Measurements from ENCODE around the gene PBX2.
A peak's percentile ranks its signal among the peaks of the same experiment; 100 is the strongest.
"Not testable (repeated sequence)": the region's sequence is repeated elsewhere in the genome, so short reads cannot be mapped to it uniquely, and the experiment has no call there.

PBX2 gene

DNA sequence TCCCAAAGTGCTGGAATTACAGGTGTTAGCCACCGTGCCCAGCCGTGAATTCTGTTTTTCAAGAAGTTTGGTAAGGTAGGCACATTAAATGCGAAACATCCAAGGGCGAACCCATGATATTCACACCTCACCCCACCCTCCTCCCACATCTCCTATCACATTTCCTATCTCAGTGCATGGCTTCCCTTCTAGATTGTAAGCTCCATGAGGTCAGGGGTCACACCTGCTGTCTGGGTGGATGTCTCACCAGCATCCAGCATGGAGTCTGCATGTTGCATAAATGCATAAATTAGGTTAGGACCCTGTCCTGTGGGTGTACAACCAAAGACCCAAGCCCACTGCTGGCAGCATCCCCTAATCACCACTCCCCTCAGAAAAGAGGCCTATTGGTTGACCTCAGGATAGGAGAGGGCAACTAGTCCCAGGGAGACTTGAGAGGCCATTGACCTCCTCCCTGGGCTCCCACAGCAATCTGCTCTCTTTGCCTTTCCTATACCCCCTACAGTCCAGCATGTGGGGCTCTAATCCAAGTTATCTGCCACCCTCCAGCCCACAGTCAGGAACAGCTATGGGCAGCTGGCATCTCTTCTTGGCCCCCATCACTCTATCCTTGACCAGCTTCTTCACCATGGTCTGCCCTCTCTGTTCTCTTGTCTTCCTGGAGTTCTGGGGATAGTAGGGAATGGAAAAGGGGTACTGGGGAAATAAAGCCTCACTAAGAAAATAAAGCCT is 42.4 kb downstream of the PBX2 start:
- DNase-seq (ENCODE audit: low read depth), result peak; percentile 31
- no peak overlapping the region for H3K4me3 ChIP-seq (ENCODE audit: low read depth, low read length)
- TF ChIP-seq, protein P1, sequence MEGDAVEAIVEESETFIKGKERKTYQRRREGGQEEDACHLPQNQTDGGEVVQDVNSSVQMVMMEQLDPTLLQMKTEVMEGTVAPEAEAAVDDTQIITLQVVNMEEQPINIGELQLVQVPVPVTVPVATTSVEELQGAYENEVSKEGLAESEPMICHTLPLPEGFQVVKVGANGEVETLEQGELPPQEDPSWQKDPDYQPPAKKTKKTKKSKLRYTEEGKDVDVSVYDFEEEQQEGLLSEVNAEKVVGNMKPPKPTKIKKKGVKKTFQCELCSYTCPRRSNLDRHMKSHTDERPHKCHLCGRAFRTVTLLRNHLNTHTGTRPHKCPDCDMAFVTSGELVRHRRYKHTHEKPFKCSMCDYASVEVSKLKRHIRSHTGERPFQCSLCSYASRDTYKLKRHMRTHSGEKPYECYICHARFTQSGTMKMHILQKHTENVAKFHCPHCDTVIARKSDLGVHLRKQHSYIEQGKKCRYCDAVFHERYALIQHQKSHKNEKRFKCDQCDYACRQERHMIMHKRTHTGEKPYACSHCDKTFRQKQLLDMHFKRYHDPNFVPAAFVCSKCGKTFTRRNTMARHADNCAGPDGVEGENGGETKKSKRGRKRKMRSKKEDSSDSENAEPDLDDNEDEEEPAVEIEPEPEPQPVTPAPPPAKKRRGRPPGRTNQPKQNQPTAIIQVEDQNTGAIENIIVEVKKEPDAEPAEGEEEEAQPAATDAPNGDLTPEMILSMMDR (IDR thresholded peaks at IDR 0.05; ENCODE audit: low read depth, low read length), result peak; percentile 11
- no peak for TF ChIP-seq MYC (IDR thresholded peaks at IDR 0.05; ENCODE audit: low read depth, low read length)

DNA sequence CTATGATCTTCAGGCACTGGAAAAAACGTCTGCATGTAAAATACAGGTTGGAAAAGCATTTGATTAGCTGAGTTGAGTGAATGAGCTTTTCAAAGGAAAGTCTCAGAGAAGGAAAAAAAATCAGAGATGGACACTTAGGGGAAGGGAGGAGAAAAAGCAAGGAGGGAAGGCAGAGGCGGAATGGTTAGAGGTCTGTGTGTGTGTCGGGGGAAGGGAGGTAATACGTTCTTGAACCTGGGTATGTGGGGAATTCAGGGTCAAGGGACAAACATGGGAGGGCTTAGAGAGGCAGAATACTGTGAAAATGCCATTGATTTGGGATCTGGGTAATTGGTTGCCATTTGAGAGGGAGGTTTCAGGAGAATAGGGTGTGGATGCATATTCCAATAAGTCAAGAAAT is 43.3 kb downstream of the PBX2 start:
- TF ChIP-seq, protein P1 (IDR thresholded peaks at IDR 0.05; ENCODE audit: low read depth, low read length), result no peak
- no peak for TF ChIP-seq MYC (IDR thresholded peaks at IDR 0.05; ENCODE audit: low read depth, low read length)
- TF ChIP-seq, protein P2, sequence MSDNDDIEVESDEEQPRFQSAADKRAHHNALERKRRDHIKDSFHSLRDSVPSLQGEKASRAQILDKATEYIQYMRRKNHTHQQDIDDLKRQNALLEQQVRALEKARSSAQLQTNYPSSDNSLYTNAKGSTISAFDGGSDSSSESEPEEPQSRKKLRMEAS (IDR thresholded peaks at IDR 0.05; ENCODE audit: low read depth, low read length), result no peak
- no peak for TF ChIP-seq POLR2A (IDR thresholded peaks at IDR 0.05; ENCODE audit: extremely low read depth, insufficient read length)
- no peak overlapping the region for H3K4me3 ChIP-seq (ENCODE audit: low read depth, low read length)

DNA sequence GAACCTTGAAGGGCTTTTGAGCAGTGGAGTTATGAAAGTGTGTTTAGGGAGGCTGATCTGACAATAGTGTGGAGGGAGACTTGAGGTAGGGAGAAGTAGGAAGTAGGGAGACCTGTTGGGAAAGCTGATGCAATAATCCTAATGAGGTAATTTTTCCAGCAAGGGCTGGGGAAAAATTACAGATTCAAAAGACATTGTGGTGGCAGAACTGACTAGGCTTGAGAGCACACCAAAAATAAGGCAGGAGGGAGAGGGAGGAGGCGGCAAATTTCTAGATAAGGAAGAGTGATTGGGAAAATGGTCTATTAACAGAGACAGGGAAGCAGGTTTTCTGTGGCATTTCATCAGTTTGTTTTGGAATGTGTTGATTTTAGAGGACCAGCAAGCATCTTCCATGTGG is 43.7 kb downstream of the PBX2 start:
- H3K4me3 ChIP-seq (ENCODE audit: low read depth, low read length), result no peak overlapping the region
- TF ChIP-seq, protein P2 (IDR thresholded peaks at IDR 0.05; ENCODE audit: low read depth, low read length), result no peak
- no peak for DNase-seq (ENCODE audit: low read depth)

More for the DNA sequence above, 43.3 kb downstream of the PBX2 start:
- no peak for DNase-seq (ENCODE audit: low read depth)

GRCh38 chr6:32144238-32144637 is 45.8 kb downstream of the PBX2 start:
- not testable (repeated sequence) for H3K4me3 ChIP-seq (ENCODE audit: low read depth, low read length); DNase-seq (ENCODE audit: low read depth)

- DNase-seq (ENCODE audit: low read depth), result no peak
- H3K4me3 ChIP-seq (ENCODE audit: low read depth, low read length), result no peak overlapping the region
Observed at GRCh38 chr6:32140420-32141046, 49.5 kb downstream of the PBX2 start.

DNA sequence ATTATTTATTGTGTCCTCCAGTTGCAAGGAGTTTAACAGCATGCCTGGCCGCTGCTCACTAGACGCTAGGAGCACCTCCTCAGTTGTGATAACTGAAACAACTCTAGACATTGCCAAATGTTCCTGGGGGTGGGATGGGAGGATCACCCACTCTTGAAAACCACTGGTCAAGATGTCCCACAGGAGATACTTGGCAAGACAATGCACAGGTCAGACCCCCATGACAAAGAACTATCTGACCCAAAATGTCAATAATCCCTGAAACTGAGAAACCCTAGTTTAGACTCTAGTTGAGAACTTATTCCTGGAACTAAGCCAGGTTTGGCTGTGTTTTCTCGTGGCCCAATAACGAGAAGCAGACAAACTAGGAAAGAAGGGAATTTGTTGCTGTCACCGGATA is 50.4 kb downstream of the PBX2 start:
- no peak for DNase-seq (ENCODE audit: low read depth)
- no peak overlapping the region for H3K4me3 ChIP-seq (ENCODE audit: low read depth, low read length)
- TF ChIP-seq POLR2A (IDR thresholded peaks at IDR 0.05; ENCODE audit: extremely low read depth, insufficient read length) (no peak), MYC (IDR thresholded peaks at IDR 0.05; ENCODE audit: low read depth, low read length) (no peak)
- TF ChIP-seq, protein P2 (IDR thresholded peaks at IDR 0.05; ENCODE audit: low read depth, low read length), result no peak
- TF ChIP-seq, protein P1 (IDR thresholded peaks at IDR 0.05; ENCODE audit: low read depth, low read length), result no peak

More at GRCh38 chr6:32140420-32141046, 49.5 kb downstream of the PBX2 start:
- TF ChIP-seq MYC (IDR thresholded peaks at IDR 0.05; ENCODE audit: low read depth, low read length) (no peak), POLR2A (IDR thresholded peaks at IDR 0.05; ENCODE audit: extremely low read depth, insufficient read length) (no peak)
- TF ChIP-seq, protein P1 (IDR thresholded peaks at IDR 0.05; ENCODE audit: low read depth, low read length), result no peak
- TF ChIP-seq, protein P2 (IDR thresholded peaks at IDR 0.05; ENCODE audit: low read depth, low read length), result no peak

DNA sequence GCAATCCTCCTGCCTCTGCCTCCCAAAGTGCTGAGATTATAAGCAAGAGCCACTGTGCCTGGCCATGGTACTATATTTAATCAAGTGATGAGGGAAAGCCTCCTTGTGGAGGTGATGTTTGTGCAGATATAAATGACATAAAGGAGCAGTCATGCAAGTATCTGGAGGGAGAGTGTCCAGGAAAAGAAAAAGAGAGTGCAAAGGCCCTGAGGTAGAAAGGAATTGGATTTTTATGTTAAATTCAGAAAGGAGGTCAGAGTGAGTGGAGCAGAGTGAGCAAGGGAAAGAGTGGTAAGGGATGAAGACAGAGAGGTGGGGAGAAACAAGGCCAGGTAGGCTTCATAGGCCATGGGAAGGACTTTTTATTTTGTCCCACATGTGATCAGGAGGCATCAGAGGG is 52.5 kb downstream of the PBX2 start:
- H3K4me3 ChIP-seq (ENCODE audit: low read depth, low read length), result no peak overlapping the region
- DNase-seq (ENCODE audit: low read depth), result no peak
- TF ChIP-seq, protein P1 (IDR thresholded peaks at IDR 0.05; ENCODE audit: low read depth, low read length), result no peak
- TF ChIP-seq POLR2A (IDR thresholded peaks at IDR 0.05; ENCODE audit: extremely low read depth, insufficient read length) (no peak), MYC (IDR thresholded peaks at IDR 0.05; ENCODE audit: low read depth, low read length) (no peak)
- TF ChIP-seq, protein P2 (IDR thresholded peaks at IDR 0.05; ENCODE audit: low read depth, low read length), result no peak

Data from NB4 (cell line).